ENCODE results near the gene SULT1C4.
"Not testable (repeated sequence)": the region's sequence is repeated elsewhere in the genome, so short reads cannot be mapped to it uniquely, and the experiment has no call there.

Gene SULT1C4

GRCh38 chr2:108359336-108359735 lies 18.4 kb upstream of the SULT1C4 start:
- H3K27ac ChIP-seq (ENCODE audit: low read length); H3K4me1 ChIP-seq (ENCODE audit: control insufficient read depth in 1 of 2, insufficient read depth in 2 of 2, low read length in 2 of 2); H3K36me3 ChIP-seq (ENCODE audit: control insufficient read depth in 1 of 2, insufficient read depth in 2 of 2, low read length in 2 of 2); H3K4me3 ChIP-seq (ENCODE audit: low read depth in 1 of 2, low read length in 2 of 2); H3K27me3 ChIP-seq (ENCODE audit: low read depth, low read length); H3K9me3 ChIP-seq (ENCODE audit: control insufficient read depth in 1 of 2, low read length in 2 of 2): not testable (repeated sequence)

GRCh38 chr2:108360776-108361468 lies 16.8 kb upstream of the SULT1C4 start:
- H3K4me1 ChIP-seq (ENCODE audit: control insufficient read depth in 1 of 2, insufficient read depth in 2 of 2, low read length in 2 of 2) = no peaks in the 10 kb centered on the region
- no peak overlapping the region for H3K4me3 ChIP-seq (ENCODE audit: low read depth in 1 of 2, low read length in 2 of 2)
- no peaks in the 10 kb centered on the region for H3K9me3 ChIP-seq (ENCODE audit: control insufficient read depth in 1 of 2, low read length in 2 of 2)
- H3K27me3 ChIP-seq (ENCODE audit: low read depth, low read length) = no peaks in the 10 kb centered on the region
- H3K36me3 ChIP-seq (ENCODE audit: control insufficient read depth in 1 of 2, insufficient read depth in 2 of 2, low read length in 2 of 2) = no peaks in the 10 kb centered on the region
- H3K27ac ChIP-seq (ENCODE audit: low read length) = no peak overlapping the region

DNA sequence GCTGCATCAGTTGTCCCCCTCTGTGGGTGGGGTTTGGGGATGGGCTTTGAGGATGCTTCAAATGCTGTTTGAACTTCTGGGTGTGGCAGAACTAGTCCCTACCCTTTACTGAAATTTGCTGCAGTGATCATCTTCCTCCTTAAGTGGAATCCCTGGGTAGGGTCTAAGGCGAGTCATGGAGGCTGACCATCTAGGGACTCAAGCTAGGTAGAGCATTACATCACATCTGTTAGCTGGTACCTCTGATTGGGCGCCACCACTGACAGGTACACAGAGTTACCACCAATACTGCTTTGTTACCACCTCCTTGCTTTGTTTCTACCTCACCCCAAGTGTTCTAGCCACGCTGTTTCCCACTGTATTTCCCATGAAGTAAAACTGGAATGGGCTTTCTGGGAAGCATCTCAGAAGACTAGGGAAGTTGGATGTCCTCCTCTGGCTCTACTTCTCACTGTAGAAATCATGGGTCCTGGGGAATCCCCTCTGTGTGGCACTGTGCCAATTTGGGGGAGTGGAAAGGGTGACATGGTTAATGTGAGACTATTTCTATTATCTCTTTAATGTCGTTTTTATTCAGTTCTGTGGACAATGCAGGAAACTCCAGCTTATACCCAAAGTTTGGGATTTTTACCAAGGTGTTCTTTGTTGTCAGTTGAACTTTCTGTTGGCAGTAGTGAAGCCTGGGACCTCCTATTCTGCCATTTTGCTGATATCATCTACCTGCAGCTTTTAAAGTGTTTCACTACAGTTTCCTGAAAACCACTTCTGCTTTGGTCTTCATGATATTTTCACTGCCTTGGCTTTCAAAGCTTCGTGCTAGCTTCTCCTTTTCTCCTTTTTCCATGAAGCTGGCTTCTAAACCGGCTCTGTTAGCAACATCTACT lies 14.5 kb upstream of the SULT1C4 start:
- H3K4me1 ChIP-seq (ENCODE audit: control insufficient read depth in 1 of 2, insufficient read depth in 2 of 2, low read length in 2 of 2) = no peaks in the 10 kb centered on the region
- no peaks in the 10 kb centered on the region for H3K27me3 ChIP-seq (ENCODE audit: low read depth, low read length)
- no peak overlapping the region for H3K4me3 ChIP-seq (ENCODE audit: low read depth in 1 of 2, low read length in 2 of 2)
- H3K36me3 ChIP-seq (ENCODE audit: control insufficient read depth in 1 of 2, insufficient read depth in 2 of 2, low read length in 2 of 2) = no peaks in the 10 kb centered on the region
- no peaks in the 10 kb centered on the region for H3K9me3 ChIP-seq (ENCODE audit: control insufficient read depth in 1 of 2, low read length in 2 of 2)
- no peak overlapping the region for H3K27ac ChIP-seq (ENCODE audit: low read length)

DNA sequence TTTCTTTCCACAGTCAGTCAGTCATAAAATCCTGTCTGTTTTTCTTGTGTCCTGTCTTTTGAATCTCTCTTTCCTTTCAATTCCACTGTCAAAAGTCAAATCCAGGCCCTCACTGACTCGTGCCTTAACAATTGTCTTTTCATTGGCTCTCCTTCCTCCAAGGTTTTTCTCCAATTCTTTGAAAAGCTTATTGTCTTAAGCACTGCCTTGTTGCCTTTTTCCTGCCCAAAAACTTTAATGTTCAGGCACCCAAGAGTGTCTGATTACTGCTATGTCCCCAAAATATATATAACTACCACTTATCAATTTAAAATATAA lies 13.9 kb upstream of the SULT1C4 start:
- Histone ChIP-seq H3K4me3 (ENCODE audit: low read depth in 1 of 2, low read length in 2 of 2) (no peak overlapping the region), H3K27ac (ENCODE audit: low read length) (no peak overlapping the region), H3K4me1 (ENCODE audit: control insufficient read depth in 1 of 2, insufficient read depth in 2 of 2, low read length in 2 of 2) (no peaks in the 10 kb centered on the region), H3K9me3 (ENCODE audit: control insufficient read depth in 1 of 2, low read length in 2 of 2) (no peaks in the 10 kb centered on the region), H3K27me3 (ENCODE audit: low read depth, low read length) (no peaks in the 10 kb centered on the region), H3K36me3 (ENCODE audit: control insufficient read depth in 1 of 2, insufficient read depth in 2 of 2, low read length in 2 of 2) (no peaks in the 10 kb centered on the region)

GRCh38 chr2:108364676-108365297 lies 13.0 kb upstream of the SULT1C4 start:
- no peaks in the 10 kb centered on the region for H3K36me3 ChIP-seq (ENCODE audit: control insufficient read depth in 1 of 2, insufficient read depth in 2 of 2, low read length in 2 of 2)
- H3K4me1 ChIP-seq (ENCODE audit: control insufficient read depth in 1 of 2, insufficient read depth in 2 of 2, low read length in 2 of 2) = no peaks in the 10 kb centered on the region
- no peaks in the 10 kb centered on the region for H3K9me3 ChIP-seq (ENCODE audit: control insufficient read depth in 1 of 2, low read length in 2 of 2)

DNA sequence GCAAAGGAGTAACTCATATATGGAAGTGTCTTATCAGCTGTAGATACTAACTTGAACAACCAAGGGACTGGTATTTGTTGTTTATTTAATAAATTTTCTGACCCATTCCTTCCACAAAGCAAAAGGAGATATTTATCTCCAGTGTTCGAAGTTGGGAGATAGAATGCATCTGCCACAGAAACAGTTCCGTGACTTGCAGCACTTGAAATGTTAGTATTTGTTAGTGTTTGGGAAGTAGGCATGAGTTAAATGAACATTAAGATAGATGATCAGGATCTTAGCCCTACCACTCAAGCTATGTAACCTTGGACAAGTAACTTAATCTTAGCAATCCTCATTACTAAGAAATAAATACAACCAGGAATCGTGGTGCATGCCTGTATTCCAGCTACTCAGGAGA lies 12.1 kb upstream of the SULT1C4 start:
- H3K4me1 ChIP-seq (ENCODE audit: control insufficient read depth in 1 of 2, insufficient read depth in 2 of 2, low read length in 2 of 2) = no peaks in the 10 kb centered on the region
- H3K9me3 ChIP-seq (ENCODE audit: control insufficient read depth in 1 of 2, low read length in 2 of 2) = no peaks in the 10 kb centered on the region

More at GRCh38 chr2:108364676-108365297, 13.0 kb upstream of the SULT1C4 start:
- Histone ChIP-seq H3K27me3 (ENCODE audit: low read depth, low read length) (no peaks in the 10 kb centered on the region), H3K4me3 (ENCODE audit: low read depth in 1 of 2, low read length in 2 of 2) (no peak overlapping the region), H3K27ac (ENCODE audit: low read length) (no peak overlapping the region)

DNA sequence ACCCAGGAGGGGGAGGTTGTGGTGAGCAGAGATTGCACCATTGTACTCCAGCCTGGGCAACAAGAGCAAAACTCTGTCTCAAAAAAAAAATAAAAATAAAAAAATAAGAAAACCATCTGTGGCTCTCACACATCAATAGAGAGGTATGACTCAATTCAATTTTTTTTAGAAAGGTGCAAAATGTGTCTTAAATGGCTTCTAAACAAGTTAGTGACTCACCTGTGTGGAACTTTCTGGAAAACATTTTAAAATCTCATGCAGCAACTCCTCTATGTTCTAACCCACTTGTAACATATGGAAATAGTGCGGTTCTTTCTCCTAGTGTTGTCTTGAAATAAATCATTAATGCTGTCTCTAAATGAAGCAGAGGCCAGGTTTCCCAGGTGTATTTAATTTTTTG lies 10.7 kb upstream of the SULT1C4 start:
- Histone ChIP-seq H3K36me3 (ENCODE audit: control insufficient read depth in 1 of 2, insufficient read depth in 2 of 2, low read length in 2 of 2) (no peaks in the 10 kb centered on the region), H3K4me1 (ENCODE audit: control insufficient read depth in 1 of 2, insufficient read depth in 2 of 2, low read length in 2 of 2) (no peaks in the 10 kb centered on the region), H3K4me3 (ENCODE audit: low read depth in 1 of 2, low read length in 2 of 2) (no peak overlapping the region), H3K9me3 (ENCODE audit: control insufficient read depth in 1 of 2, low read length in 2 of 2) (no peaks in the 10 kb centered on the region), H3K27me3 (ENCODE audit: low read depth, low read length) (no peaks in the 10 kb centered on the region), H3K27ac (ENCODE audit: low read length) (no peak overlapping the region)

More for the DNA sequence above, 12.1 kb upstream of the SULT1C4 start:
- no peak overlapping the region for H3K27ac ChIP-seq (ENCODE audit: low read length)
- H3K36me3 ChIP-seq (ENCODE audit: control insufficient read depth in 1 of 2, insufficient read depth in 2 of 2, low read length in 2 of 2) = no peaks in the 10 kb centered on the region
- no peak overlapping the region for H3K4me3 ChIP-seq (ENCODE audit: low read depth in 1 of 2, low read length in 2 of 2)
- no peaks in the 10 kb centered on the region for H3K27me3 ChIP-seq (ENCODE audit: low read depth, low read length)

GRCh38 chr2:108367561-108368175 lies 10.1 kb upstream of the SULT1C4 start:
- no peaks in the 10 kb centered on the region for H3K36me3 ChIP-seq (ENCODE audit: control insufficient read depth in 1 of 2, insufficient read depth in 2 of 2, low read length in 2 of 2)
- no peaks in the 10 kb centered on the region for H3K27me3 ChIP-seq (ENCODE audit: low read depth, low read length)
- no peaks in the 10 kb centered on the region for H3K9me3 ChIP-seq (ENCODE audit: control insufficient read depth in 1 of 2, low read length in 2 of 2)
- H3K4me1 ChIP-seq (ENCODE audit: control insufficient read depth in 1 of 2, insufficient read depth in 2 of 2, low read length in 2 of 2) = no peaks in the 10 kb centered on the region
- no peak overlapping the region for H3K4me3 ChIP-seq (ENCODE audit: low read depth in 1 of 2, low read length in 2 of 2)
- H3K27ac ChIP-seq (ENCODE audit: low read length) = no peak overlapping the region

DNA sequence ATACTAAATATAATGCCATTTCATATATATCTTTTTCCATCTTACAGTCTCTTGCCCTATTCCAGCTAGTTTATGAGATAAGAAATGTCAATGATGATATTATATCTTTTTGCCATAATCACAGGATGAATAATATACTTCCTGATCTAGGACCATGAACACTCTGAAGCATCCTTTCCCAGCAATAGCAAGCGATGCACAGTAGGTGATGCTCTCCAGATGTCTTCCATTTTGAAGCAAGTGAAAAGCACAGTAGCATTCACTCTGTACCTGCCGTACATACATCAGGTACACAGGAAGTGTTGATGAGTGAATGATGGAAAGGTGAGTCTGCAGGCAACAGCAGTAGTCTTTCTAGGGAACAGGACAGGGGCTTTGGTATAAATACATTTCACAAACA lies 8.6 kb upstream of the SULT1C4 start:
- no peaks in the 10 kb centered on the region for H3K4me1 ChIP-seq (ENCODE audit: control insufficient read depth in 1 of 2, insufficient read depth in 2 of 2, low read length in 2 of 2)
- H3K4me3 ChIP-seq (ENCODE audit: low read depth in 1 of 2, low read length in 2 of 2) = no peak overlapping the region
- no peaks in the 10 kb centered on the region for H3K36me3 ChIP-seq (ENCODE audit: control insufficient read depth in 1 of 2, insufficient read depth in 2 of 2, low read length in 2 of 2)
- H3K27ac ChIP-seq (ENCODE audit: low read length) = no peak overlapping the region
- H3K27me3 ChIP-seq (ENCODE audit: low read depth, low read length) = no peaks in the 10 kb centered on the region
- H3K9me3 ChIP-seq (ENCODE audit: control insufficient read depth in 1 of 2, low read length in 2 of 2) = no peaks in the 10 kb centered on the region

DNA sequence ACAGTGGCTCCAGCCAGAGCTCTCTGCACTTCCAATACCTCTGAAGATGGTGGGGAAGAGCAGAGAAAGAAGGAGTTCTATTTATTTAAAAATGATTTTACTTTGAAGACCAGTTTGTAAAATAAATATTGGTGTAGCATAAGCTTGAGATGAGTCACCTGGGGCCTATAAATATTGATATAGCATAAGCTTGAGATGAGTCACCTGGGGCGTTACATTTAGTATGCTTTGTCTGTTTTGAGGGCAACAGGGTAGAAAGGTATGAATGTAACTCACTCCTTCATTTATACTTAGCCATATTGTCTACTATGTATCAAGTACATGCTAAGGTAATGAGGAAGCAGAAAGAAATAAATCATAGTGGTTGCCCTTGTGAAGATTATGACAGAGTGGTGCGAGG lies 7.7 kb upstream of the SULT1C4 start:
- no peak overlapping the region for H3K27ac ChIP-seq (ENCODE audit: low read length)
- no peaks in the 10 kb centered on the region for H3K36me3 ChIP-seq (ENCODE audit: control insufficient read depth in 1 of 2, insufficient read depth in 2 of 2, low read length in 2 of 2)
- no peak overlapping the region for H3K4me3 ChIP-seq (ENCODE audit: low read depth in 1 of 2, low read length in 2 of 2)
- no peaks in the 10 kb centered on the region for H3K27me3 ChIP-seq (ENCODE audit: low read depth, low read length)
- no peaks in the 10 kb centered on the region for H3K9me3 ChIP-seq (ENCODE audit: control insufficient read depth in 1 of 2, low read length in 2 of 2)
- no peaks in the 10 kb centered on the region for H3K4me1 ChIP-seq (ENCODE audit: control insufficient read depth in 1 of 2, insufficient read depth in 2 of 2, low read length in 2 of 2)

DNA sequence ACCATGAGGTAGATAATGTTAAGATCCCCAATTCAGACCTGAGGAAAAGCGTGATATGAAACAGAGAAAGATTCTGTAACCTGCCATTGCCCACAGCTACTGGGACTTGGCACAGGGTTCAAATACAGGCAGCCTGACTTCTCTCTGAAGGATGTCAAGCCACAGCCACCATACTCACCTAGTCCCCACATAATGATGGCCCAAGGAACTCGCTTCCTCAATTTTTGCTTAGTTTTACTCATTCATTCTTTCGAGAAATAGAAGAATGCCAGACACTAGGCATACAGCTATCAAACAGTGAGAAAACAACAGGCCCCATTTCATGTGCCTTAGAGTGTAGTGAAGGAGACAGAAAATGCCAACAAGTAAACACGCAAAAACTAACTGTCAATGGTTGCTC lies 980 bp upstream of the SULT1C4 start:
- H3K27ac ChIP-seq (ENCODE audit: low read length) = peak overlapping the region; percentile 77
- H3K9me3 ChIP-seq (ENCODE audit: control insufficient read depth in 1 of 2, low read length in 2 of 2) = no peaks in the 10 kb centered on the region
- H3K36me3 ChIP-seq (ENCODE audit: control insufficient read depth in 1 of 2, insufficient read depth in 2 of 2, low read length in 2 of 2) = no peaks in the 10 kb centered on the region
- peaks cover 7 to 9% of the 10 kb centered on the region in 2 donors for H3K4me1 ChIP-seq (ENCODE audit: control insufficient read depth in 1 of 2, insufficient read depth in 2 of 2, low read length in 2 of 2)
- H3K4me3 ChIP-seq (ENCODE audit: low read depth in 1 of 2, low read length in 2 of 2) = peak overlapping the region in 1 of 2 donors; percentile 54
- no peaks in the 10 kb centered on the region for H3K27me3 ChIP-seq (ENCODE audit: low read depth, low read length)

Measured in muscle layer of duodenum (tissue), 2 donors.